NB4 (cell line): ENCODE measurements around the gene ZNF830.

Experiments
- DNase-seq: peaks from one replicate; pipeline ENCODE4 v3.0.0; 2010; ENCODE audit warnings: low read depth
- H3K4me3 ChIP-seq: one replicate; pipeline ENCODE4 v1.5.1; 2011; ENCODE audit warnings: mild to moderate bottlenecking, low read depth, low read length, moderate library complexity
- CTCF ChIP-seq: IDR thresholded peaks from one replicate; pipeline ENCODE4 v1.5.1; 2012; ENCODE audit warnings: low read depth, low read length
- MAX ChIP-seq: IDR thresholded peaks from 2 replicates; pipeline ENCODE4 v1.6.1; 2011; ENCODE audit warnings: low read depth, low read length
- MYC ChIP-seq: IDR thresholded peaks from 2 replicates; pipeline ENCODE4 v1.6.1; 2011; ENCODE audit warnings: low read depth, low read length
- POLR2A ChIP-seq: IDR thresholded peaks from 2 replicates; pipeline ENCODE4 v1.6.1; 2011; ENCODE audit warnings: mild to moderate bottlenecking; ENCODE audit not compliant: insufficient read length; ENCODE audit errors: extremely low read depth

ZNF830 gene

GRCh38 chr17:34961093-34961911 lies at the start of gene ZNF830, which contains the start of gene CCT6B:
TSS of gene ZNF830 (plus strand) at chr17:34961540. CDS start at chr17:34961567, 27 bp downstream.
TSS of gene CCT6B (minus strand) at chr17:34961460. CDS start at chr17:34961393, 67 bp downstream.
- peak within 1 kb of the TSS; percentile 94 for H3K4me3 ChIP-seq
- peak; percentile 98 for DNase-seq
- TF ChIP-seq MAX, result peak; percentile 70; the same call in 1 of the 2 replicates
- peak; percentile 79 for TF ChIP-seq MYC
- no peak for TF ChIP-seq CTCF
- peak; percentile 83 for TF ChIP-seq POLR2A

GRCh38 chr17:34913001-34913400 lies 48.3 kb upstream of the ZNF830 start:
- no peak overlapping the region for H3K4me3 ChIP-seq
- DNase-seq, result no peak
- TF ChIP-seq CTCF (no peak), MYC (no peak), POLR2A (no peak), MAX (no peak)

GRCh38 chr17:34916120-34916519 lies 45.2 kb upstream of the ZNF830 start:
- DNase-seq, result no peak
- H3K4me3 ChIP-seq, result no peak overlapping the region
- no peak for TF ChIP-seq MYC

- H3K4me3 ChIP-seq, result no peak overlapping the region
- no peak for DNase-seq
- TF ChIP-seq CTCF (no peak), MAX (no peak), POLR2A (no peak), MYC (no peak)
These were observed 44.0 kb upstream of the ZNF830 start for GRCh38 chr17:34917381-34917780.

GRCh38 chr17:34920676-34921075 lies 40.7 kb upstream of the ZNF830 start:
- TF ChIP-seq CTCF (no peak), POLR2A (no peak), MYC (no peak), MAX (no peak)
- DNase-seq, result no peak
- no peak overlapping the region for H3K4me3 ChIP-seq

- no peak overlapping the region for H3K4me3 ChIP-seq
- no peak for TF ChIP-seq POLR2A
- no peak for TF ChIP-seq MYC
- TF ChIP-seq CTCF, result no peak
- TF ChIP-seq MAX, result no peak
- DNase-seq, result no peak
These were observed 34.7 kb upstream of the ZNF830 start for GRCh38 chr17:34926661-34927060.
